Activated CD4-positive, alpha-beta T cell treated with anti-CD3 and anti-CD28 coated beads, Interleukin-2, amount 50 U/mL, for 16 hours (primary cell): ENCODE data around the gene HSD3B7.
"Not testable (repeated sequence)": the region's sequence is repeated elsewhere in the genome, so short reads cannot be mapped to it uniquely, and the experiment has no call there.

Source experiments
- DNase-seq: peaks from one replicate; pipeline ENCODE4 v3.0.0-alpha.2; 2020

The HSD3B7 gene

DNA sequence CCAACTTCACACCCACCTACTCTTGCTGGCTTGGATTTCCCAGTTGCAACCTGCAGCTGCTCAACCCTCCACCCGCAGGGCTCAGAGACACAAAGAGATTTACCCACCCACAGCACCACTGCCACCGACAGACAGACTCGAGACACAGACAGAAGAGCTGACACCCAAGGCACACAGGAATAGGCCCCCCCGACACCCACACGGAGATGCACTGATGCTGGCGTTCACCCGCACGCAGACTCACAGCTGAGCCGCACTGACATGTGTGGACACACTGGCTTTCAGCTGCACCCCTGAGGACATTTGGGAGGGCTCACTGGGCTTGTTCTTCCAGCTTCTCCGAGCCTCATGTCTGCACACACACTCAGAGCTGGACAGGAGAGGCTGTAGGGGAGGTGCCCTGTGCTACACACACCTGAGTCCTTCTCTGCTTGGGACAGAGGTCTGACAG is 17.3 kb downstream of the HSD3B7 start:
- DNase-seq = no peak

DNA sequence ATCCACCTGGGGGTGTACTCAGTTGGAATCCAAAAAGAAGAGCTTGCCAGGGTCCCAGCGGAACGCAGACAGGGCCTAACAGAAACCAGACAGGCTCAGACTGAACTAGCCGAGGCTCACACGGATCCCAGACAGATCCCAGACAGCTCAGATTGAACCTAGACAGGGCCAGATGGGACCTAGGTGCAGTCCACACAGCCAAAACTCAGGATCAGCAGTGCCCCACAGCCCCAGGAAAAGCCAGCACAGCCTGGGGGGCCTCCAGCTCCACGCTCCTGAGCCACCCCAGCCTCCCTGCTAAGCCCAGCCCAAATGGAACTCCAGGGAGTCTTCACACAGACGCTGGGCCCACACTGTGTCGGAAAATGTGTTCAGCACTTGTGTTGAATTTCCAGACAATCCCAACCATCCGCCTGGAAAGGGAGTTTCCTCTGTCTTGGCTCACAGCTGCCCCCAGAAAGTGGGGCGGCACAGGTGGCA is 17.9 kb downstream of the HSD3B7 start:
- no peak for DNase-seq

DNA sequence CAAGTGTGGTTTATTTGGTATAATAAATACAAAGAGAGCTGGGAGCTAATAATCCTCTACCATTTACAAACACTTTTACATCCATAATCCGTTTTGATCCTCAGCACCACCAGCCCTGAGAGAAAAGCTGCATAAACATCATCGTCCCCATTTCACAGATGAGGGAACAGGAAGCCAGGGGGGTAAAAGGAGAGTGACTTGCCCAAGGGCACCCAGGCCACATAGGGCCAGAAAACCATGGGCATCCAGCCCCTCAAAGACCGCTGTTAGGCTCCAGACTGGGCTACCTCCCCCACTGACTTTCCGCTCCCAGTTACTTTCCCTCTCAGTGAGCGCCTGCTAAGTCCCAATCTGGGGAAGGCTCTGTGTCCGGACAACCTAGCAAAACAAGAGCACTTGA is 18.7 kb downstream of the HSD3B7 start:
- no peak for DNase-seq

DNA sequence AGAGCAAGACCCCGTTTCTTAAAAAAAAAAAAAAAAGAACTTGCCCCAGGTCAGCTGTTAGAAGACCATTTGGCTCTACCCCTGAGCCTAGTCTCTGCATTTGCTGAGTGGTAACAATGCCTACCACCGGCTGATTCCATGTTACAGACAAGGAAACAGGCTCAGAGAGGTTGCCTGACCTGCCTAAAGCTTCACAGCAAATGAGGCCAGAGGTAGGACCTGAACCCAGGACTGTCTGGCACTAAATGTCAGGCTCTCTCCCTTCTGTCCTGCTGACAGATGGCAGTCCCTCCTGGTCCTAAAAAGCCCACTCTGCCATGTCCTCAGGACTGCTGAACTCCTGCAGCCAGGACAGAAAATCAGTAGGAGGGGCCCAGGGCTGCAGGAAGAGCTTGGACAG is 19.7 kb downstream of the HSD3B7 start:
- no peak for DNase-seq

DNA sequence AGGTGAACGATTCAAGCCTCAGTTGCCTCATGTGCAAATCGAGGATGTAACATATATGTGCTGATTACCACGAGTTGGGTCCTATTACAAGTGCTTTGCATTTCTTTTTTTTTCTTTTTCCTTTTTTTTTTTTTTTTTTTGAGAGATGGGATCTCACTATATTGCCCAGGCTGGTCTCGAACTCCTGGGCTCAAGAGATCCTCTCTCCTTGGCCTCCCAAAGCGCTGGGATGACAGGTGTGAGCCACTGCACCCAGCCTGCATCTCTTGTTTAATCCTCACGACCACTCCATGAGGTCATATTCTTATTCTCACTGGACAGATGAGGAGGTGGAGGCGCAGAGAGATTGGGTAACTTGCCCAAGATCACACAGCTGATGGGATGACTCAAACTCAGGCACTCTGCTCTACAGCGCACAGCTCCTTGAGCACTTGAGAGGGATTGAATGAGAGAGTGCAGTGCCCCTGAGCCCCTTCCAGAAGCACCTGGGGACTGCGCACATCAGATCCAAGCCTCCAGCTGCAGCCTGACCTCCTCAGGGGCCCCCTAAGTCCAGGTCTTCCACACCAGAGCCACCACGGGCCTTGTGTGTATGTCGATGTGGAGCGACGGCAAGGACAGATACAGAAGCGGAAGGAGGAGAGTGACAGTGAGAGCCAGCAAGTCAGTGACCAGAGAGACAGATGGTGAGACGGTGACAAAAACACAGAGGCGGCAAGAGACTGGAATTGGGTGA is 20.5 kb downstream of the HSD3B7 start:
- no peak for DNase-seq

DNA sequence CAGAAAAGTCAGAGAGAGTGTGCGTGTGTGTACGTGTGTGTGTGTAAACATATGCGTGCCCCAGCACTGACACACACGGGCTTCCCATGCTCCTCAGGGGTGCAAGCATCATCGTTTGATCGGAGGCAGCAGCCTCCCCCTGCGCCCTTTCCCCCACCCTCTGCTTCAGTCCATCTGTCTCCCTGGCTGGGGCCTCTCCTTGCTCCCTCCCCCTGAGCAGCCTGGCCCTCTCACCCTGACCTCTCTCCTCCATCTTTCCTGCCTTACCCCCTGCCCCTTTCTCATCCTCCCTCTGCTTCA is 21.0 kb downstream of the HSD3B7 start:
- no peak for DNase-seq

DNA sequence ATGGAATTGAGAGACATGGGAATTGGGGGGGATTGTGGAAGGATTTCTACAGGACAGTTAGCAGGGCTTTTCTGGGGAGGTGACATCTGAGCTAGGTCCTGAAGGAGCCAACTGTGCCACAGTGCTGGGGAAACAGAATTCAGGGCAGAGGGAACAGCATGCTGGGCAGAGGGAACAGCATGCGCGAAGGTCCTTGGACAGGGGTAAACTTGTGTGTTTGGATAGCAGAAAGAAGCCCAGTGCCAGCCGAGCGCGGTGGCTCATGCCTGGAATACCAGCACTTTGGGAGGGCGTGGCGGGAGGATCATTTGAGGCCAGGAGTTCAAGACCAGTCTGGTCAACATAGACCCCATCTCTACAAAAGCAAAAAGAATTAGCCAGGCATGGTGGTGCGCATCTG is 21.6 kb downstream of the HSD3B7 start:
- DNase-seq = no peak

DNA sequence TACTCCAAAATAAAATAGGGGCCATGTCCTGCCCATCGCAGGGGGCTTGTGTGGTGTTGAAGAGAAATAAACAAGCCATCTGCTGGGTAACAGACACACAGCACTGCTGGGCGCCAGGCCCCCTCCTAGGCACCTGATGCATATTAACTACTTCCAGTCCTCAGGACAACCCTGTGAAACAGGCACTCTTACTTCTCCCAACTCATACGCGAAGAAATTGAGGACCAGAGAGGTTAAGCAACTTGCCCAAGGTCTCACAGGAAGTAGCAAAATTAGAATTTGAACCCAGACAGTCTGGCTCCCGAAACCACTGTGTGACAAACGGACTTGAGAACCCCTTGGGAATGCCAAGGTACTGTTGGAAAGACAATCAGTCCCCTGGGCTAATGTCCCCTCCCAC is 22.7 kb downstream of the HSD3B7 start:
- no peak for DNase-seq

DNA sequence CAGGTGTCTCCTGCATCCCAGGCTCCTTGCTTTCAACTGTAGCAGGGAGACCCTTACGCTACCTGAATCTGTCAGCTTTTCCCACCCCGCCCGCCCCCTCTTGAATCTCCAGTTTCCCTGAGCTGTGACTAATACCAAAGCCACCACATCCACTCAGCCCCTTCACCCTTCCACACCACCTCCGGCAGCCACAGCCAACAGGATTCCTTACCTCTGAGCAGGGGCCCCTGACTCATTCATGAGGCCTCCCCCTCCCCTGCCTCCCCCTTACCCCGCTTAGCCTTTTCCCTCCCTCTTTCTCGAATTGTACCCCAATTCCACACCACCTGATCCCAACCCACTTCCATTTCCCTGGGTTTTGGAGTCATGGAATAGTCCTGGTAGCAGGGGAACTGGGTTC is 23.1 kb downstream of the HSD3B7 start:
- no peak for DNase-seq

DNA sequence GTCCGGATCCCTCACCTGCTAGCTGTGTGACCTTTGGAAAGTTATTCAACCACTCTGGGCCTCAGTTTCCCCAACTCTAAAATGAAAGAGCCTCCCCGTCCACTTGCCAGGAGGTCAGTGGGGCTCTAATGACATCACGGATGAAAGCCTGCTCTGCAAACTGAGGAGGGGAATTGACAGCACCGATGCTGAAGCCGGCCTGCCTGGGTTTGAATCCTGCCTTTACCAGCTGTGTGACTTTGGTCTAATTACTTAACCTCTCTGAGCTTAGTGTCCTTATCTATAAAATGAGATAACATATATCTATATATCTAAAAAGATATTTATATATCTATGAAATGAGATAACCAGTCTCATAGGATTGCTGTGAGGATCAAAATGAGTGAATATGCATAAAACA is 23.5 kb downstream of the HSD3B7 start:
- DNase-seq = no peak

DNA sequence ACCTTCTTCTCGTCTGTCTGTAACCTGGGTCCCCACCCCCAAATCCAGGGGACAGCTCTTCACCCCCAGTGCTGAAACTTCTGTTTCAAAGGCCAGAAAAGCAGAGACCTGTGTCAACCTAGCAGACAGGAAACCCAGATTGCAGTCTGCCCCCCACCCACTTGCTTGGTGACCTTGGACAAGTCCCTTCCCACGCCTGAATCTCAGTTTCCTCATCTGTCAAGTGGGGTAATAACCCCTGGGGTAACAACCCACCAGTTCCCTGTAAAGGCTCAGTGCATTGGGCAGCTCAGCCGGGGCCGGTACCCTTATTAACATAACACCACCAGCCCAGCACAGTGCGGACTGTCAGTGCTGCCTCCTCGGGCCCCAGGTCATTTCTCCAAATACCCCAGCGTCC is 24.1 kb downstream of the HSD3B7 start:
- no peak for DNase-seq

DNA sequence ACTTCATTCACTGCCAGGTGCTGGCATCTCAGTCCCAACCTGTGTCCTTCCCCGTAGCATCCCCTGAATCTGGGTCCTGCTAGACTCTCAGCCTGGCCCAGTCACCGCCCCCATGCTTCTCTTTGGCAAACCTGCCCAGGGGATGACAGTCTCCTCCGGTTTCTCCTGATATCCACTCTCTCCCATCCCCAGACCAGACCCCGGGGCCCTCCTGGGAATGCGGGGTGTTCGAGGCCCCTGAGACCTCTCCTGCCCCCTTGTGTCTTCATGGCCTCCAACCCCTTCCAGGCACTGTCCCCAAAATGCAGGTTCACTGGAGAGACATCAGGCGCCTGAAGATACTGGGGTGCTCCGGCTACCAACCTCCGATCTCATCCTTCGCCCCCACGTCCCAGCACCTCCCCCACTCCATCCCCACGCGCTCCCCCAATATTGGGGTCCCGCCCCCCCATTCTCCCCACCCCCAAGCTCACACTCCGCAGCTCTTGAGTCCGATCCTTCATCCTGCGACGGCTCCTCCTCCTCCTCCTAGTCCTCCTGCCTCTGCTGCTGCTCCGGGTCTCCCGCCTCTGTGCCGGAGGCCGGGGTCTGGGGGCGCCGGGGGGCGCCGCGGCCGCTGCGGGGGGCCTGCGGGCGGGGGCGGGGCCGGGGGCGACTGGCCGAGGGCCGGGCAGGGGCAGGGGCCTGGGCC is 25.0 kb downstream of the HSD3B7 start:
- DNase-seq = no peak

DNA sequence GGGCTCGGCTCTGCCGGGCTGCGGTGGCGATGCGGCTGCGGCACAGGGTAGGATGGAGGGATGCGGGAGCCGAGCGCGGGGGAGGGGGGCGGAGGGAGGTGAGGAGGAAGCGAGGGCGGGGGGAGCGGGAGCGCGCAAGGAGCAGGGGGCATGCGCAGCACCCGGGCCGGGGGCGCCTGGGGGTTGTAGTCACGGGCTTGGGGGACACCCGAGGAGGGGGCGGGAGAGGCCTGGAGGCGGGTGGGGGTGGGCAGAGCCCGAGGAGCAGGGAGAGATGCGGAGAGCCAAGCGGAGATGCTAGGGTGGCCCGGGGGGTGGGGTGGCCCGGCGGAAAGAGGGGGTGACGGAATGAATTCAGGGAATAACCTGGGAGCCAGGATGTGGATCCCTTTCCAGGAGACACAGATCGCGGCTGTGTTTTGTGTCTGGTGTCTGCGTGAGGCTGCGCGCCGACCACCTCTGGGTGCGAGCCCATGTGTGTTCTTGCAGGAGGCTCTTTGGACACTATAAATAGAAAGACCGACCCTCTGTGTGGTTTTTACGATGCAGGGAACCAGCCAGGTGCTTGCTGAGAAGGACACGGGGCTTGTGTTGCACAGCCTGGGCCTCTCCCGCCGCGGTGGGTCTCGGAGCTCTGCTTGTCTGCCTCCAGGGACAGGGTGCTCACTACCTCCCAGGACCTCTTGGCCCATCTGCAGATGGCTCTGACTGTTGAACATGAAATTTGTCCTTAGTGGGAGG is 25.7 kb downstream of the HSD3B7 start, which contains the start of gene STX1B:
Gene STX1B (minus strand): TSS at position 54 of the 741 bp plus-strand sequence. CDS start 242 bp downstream, outside the sequence.
- DNase-seq = no peak

DNA sequence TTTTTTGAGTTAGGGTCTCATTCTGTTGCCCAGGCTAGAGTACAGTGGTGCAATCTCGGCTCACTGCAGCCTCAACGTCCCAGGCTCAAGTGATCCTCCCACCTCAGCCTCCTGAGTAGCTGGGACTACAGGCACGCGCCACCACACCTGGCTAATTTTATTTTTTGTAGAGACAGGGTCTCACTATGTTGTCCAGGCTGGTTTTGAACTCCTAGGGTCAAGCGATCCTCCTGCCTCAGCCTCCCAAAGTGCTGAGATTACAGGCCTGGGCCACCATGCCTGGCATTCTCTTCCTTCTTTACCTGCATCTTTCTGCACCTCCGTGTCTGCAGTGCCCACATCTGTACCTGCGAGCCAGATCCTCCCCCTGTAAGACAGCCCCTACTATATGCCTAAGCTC is 26.8 kb downstream of the HSD3B7 start:
- DNase-seq = not testable (repeated sequence)

DNA sequence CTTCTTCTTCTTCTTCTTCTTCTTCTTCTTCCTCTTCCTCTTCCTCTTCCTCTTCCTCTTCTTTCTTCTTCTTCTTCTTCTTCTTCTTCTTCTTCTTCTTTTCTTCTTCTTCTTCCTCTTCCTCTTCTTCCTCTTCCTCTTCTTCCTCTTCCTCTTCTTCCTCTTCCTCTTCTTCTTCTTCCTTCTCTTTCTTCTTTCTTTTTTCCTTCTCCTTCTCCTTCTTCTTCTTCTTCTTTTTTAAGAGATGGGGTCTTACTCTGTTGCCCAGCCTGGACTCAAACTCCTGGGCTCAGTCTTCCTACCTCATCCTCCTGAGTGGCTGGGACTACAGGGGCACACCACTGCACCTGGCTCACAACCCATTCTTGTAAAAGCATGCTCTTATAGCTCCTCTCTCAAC is 28.3 kb downstream of the HSD3B7 start:
- not testable (repeated sequence) for DNase-seq

DNA sequence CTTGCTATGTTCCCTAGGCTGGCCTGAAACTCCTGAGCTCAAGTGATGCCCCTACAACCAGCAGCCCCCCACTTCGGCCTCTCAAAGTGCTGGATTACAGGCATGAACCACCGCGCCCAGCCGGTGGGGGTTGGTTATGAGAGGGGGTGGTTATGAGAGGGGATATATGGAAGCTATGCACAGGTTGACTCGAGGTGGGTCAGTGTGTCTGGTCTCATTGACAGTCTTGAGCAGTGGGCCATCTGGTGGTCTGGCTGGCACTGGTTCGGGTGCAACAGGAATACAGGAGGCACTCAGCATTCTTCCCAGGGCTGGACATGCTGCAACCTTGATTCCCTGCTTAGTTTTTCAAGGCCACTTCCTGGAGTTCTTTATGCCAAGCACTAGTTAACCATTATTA is 31.0 kb downstream of the HSD3B7 start:
- no peak for DNase-seq

DNA sequence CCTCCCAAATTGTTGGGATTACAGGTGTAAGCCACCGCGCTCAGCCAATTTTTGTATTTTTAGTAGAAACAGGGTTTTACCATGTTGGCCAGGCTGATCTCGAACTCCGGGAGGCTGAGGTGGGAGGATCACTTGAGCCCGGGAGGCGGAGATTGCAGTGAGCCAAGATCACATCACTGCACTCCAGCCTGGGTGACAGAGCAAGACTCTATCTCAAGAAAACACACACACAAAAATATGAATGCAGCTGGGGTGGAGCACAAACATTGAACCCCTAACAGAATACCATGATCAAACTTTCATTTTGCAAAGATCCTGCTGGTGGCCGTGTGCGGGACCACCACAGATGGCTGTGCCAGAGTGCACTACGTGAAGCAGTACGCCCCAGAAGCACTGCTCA is 32.7 kb downstream of the HSD3B7 start:
- DNase-seq = not testable (repeated sequence)

DNA sequence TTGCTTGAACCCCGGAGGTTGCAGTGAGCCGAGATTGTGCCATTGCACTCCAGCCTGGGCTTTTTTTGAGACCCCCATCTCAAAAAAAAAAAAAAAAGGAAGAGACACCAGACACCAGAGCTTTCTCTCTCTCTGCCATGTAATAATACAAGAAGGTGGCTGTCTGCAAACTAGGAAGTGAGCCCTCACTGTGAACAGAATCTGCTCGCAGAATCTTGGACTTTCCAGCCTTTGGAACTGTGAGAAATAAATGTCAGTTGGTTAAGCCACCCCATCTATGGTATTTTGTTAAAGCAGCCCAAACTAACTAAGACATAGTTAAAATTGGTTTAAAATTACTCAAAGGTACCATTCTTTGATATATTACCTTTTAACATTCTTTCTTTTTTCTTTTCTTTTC is 35.5 kb downstream of the HSD3B7 start:
- DNase-seq = no peak

DNA sequence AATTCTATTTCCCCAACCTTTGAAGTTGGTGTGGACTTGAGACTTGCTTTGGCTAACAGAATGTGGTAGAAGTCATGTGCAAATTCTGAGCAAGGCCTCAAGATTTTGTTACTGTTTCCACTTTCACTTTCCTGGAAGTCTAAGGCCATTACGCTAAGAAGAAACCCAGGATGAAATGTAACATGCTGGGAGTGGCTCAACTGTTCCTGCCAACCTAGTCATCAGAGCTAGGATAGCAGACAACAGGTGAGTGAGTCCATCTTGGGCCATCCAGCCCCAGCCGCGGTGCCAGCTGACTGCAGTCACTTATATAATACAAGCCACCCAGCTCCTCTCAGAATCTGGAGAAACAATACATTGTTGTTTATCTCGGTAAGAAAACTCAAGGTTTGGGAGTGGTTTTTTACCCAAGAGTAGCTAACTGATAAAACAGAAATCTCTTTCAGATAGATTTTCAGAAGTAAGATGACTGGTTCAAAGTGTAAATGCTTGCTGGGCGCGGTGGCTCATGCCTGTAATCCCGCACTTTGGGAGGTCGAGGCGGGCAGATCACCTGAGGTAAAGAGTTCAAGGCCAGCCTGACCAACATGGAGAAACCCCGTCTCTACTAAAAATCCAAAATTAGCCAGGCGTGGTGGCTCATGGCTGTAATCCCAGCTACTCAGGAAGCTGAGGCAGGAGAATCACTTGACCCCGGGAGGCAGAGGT is 37.7 kb downstream of the HSD3B7 start:
- no peak for DNase-seq

DNA sequence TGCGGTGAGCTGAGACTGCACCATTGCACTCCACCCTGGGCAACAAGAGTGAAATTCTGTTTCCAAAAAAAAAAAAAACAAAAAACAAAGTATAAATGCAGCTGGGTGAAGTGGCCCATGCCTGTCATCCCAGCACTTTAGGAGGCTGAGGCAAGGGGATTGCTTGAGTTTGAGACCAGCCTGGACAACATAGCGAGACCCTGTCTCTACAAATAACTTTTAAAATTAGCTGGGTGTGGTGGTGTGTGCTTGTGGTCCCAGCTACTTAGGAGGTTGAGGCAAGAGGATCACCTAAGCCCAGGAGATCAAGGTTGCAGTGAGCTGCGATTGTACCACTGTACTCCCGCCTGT is 38.2 kb downstream of the HSD3B7 start:
- no peak for DNase-seq

DNA sequence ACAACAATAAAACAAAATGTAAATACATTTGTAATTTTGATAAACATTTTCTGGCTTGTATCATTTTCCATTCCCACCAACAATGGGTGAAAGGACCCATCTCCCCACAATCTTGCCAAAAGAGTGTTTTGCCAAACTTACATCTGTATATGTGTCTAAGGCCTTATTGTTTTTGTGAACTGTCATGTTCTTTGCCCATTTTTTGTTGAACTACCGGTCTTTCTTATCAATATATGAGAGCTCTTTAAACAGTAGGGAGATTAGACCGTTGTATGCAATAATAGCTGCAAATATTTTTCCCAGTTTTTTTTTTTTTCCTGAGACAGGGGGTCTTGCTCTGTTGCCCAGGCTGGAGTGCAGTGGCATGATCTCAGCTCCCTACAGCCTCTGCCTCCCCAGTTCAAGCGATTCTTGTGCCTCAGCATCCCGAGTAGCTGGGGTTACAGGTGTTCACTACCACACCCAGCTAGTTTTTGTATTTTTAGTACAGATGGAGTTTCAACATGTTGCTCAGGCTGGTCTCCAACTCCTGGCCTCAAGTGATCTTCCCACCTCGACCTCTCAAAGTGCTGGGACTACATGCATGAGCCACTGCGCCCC is 38.7 kb downstream of the HSD3B7 start:
- DNase-seq = no peak

DNA sequence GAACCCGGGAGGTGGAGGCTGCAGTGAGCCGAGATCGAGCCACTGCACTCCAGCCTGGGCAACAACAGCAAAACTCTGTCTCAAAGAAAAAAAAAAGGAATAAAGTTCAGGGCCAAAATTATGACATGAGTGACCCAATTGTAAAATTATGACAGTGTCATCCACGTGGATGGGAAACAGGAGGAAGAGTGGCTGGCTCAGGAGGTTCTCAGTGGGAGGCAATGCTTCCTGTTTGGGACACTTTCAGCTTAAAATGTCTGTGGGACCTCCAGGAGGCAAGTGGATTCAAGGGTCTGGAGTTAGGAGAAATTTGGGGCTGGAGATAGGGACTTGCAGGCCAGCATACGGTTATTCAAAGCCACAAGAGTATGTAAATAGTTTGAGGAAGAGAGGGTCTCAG is 40.3 kb downstream of the HSD3B7 start:
- DNase-seq = no peak

DNA sequence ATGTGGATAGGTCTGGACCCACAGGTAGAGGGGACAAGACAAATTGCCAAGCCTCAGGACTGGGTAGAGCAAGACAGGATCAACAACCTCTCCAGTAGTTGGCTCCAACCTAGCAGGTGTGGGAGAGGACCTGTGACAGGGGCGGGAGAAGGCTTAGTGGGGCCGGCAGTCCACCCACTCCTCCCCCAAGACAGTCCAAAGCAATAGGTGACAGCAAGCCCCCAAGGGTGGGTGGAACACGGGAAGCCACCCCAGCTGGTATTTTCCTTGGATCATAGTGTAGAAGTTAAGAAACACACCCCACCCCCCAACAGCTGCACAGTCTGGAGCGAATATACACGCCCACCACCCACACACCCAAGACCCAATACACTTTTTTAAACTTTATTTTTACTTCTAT is 44.3 kb downstream of the HSD3B7 start:
- no peak for DNase-seq
